RWPE1 (cell line): Measurements from ENCODE around the gene NXN.
A peak's percentile ranks its signal among the peaks of the same experiment; 100 is the strongest.
"Not testable (repeated sequence)": the region's sequence is repeated elsewhere in the genome, so short reads cannot be mapped to it uniquely, and the experiment has no call there.

Experiments
- CTCF ChIA-PET: fragments of 350-600 bp; sonication (Branson Sonifier 250); formaldehyde crosslinking; extraction: SDS; loops from one replicate; lab custom pipeline; 2021; lab: Yijun Ruan, JAX
- POLR2A ChIA-PET: fragments of 400-600 bp; formaldehyde crosslinking; extraction: SDS; loops from one replicate; lab custom pipeline; 2020; ENCODE audit warnings: antibody characterized with exemption; ENCODE audit not compliant: low non-redundant PET; lab: Yijun Ruan, JAX
- DNase-seq: peaks from one replicate; pipeline ENCODE4 v3.0.0; 2012; ENCODE audit warnings: low spot score
- H3K27ac ChIP-seq: fragments of 450-650 bp; 2 replicates; pipeline ENCODE4 v1.5.1; 2017
- CTCF ChIP-seq: fragments of 450-650 bp; conservative IDR thresholded peaks from 2 replicates; pipeline ENCODE4 v1.5.1; 2017; ENCODE audit warnings: low read depth, mild to moderate bottlenecking

NXN gene

DNA sequence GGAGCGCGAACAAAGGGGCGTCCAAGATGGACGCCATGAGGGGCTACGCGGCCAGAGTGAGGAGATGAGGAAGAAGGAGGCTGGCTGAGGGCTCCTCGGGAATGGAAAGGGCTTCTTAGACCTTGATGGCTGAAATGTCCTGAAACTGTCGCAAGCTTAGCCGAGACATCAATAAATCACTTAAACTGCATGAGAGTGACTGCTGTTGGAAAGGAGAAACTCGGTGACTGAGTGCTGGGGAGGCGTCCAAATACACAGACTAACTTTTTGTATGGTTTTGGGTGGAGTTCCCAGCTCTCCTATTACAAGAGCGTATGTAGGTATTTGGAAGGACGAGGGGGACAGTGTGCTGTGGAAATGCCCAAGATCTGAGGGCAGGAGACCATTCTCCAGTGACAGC, 226.2 kb downstream of the NXN start:
- DNase-seq = no peak
- ChIA-PET CTCF (interaction anchor here (1.1 kb wide), 1 partner anchor 10 kb away, joined by 3 read pairs; no protein-coding TSS in a partner anchor), POLR2A (no interaction called here)
- no peak overlapping the region; the same call in 1 of the 2 replicates for H3K27ac ChIP-seq
- no peak for TF ChIP-seq CTCF

DNA sequence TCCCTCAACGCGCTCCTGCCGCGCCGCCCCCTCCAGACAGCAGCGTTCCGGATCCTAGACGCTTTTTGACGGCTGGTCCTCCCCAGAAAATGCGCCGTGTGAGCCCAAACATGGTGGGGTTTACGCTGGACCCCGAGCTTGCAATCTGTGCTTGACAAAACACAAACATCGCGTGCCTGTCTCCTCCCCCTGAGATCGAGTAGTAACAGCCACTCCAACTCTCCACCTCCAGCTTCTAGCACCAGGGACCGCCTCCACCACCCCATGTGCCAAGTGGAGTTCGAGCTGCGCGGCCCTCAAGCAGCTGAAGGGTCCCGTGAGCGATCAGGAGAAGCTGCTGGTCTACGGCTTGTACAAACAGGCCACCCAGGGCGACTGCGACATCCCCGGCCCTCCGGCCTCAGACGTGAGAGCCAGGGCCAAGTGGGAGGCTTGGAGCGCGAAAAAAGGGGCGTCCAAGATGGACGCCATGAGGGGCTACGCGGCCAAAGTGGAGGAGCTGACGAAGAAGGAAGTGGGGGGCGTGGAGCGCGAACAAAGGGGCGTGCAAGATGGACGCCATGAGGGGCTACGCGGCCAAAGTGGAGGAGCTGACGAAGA, 226.9 kb downstream of the NXN start:
- ChIA-PET CTCF (interaction anchor here (0.6 to 1.1 kb wide), 9 partner anchors 9 to 365 kb away, joined by 3 to 6 read pairs (median 3); partner anchors contain the start of gene TIMM22), POLR2A (interaction anchor here (0.6 kb wide), 2 partner anchors 36 to 177 kb away, joined by 5 to 6 read pairs; no protein-coding TSS in a partner anchor)
- DNase-seq = no peak
- TF ChIP-seq CTCF = no peak
- peak overlapping the region; percentile 80 for H3K27ac ChIP-seq

DNA sequence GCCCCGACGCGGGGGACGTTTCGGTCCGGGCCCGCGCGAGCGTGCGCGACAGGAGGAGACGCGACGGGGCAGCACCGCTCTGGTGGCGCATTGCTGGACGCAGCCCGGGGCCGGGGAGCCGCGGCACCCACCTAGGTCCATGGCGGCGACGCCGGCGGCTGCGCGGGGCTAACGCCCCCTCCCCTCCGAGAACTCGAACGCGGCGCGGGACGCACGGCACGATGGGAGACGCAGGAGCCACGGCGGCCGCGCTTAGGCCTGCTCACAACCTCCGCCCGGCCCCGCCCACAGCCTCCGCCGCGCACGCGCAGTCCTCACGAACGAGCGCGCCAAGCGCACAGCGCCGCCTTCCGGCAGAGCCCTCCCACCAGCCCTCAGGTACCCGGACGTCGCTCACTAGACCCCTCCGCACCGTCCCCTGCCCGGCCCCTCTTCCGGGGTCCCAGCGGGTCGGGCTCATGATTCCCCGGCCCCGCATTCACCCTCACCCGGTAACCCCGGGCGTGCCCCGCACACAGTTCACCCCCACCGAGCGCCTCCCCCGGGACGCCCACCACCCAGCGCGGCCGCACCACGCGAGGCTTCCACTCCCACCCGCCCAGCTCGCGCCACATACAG, 227.5 kb downstream of the NXN start, which contains the start of gene GEMIN4:
Gene GEMIN4, minus strand, starts transcription at position 263 of the 618 bp plus-strand sequence. Its CDS starts 122 bp downstream, at position 141.
- peak; percentile 92 for TF ChIP-seq CTCF
- ChIA-PET CTCF (interaction anchor here (0.6 to 0.9 kb wide), 7 partner anchors 17 to 364 kb away, joined by 3 to 6 read pairs (median 4); partner anchors contain the start of gene TIMM22), POLR2A (interaction anchor here (0.6 kb wide), 2 partner anchors 36 to 177 kb away, joined by 5 to 6 read pairs; no protein-coding TSS in a partner anchor)
- peak within 1 kb of the TSS; percentile 80 for H3K27ac ChIP-seq
- DNase-seq = peak; percentile 90

- ChIA-PET POLR2A (no interaction called here), CTCF (no interaction called here)
- DNase-seq = peak; percentile 59
- TF ChIP-seq CTCF = no peak
- peak overlapping the region; percentile 80 for H3K27ac ChIP-seq
Measured at GRCh38 chr17:751269-752001, 228.1 kb downstream of the NXN start.

GRCh38 chr17:750431-751037, 229.0 kb downstream of the NXN start:
- CTCF ChIA-PET = no interaction called here
- TF ChIP-seq CTCF = no peak
- no peak for DNase-seq
- peak overlapping the region; percentile 80 for H3K27ac ChIP-seq
- POLR2A ChIA-PET = no interaction called here

GRCh38 chr17:749359-749758, 230.2 kb downstream of the NXN start:
- POLR2A ChIA-PET, H3K27ac ChIP-seq, DNase-seq: not testable (repeated sequence)
- CTCF ChIA-PET = interaction anchor here (0.7 kb wide), 1 partner anchor 56 kb away, joined by 4 read pairs; no protein-coding TSS in a partner anchor
